M059J (cell line): ENCODE results near the gene RFC4. TPM values are rescaled to one million over a fixed set of nuclear protein-coding genes. Genes with fewer than 3 reads are reported as not detected.

Experiments used
- DNase-seq: peaks from one replicate; pipeline ENCODE4 v3.0.0-alpha.2; 2012; ENCODE audit warnings: low read depth
- total RNA-seq: library from RNA; depleted of rRNA; stranded (reverse); fragments of >200 nt; shearing (Covaris generic); gene quantifications from 2 replicates; pipeline ENCODE4 v1.2.3, GENCODE V29; 2014; rRNA removed

The RFC4 gene
- total RNA-seq, 1 experiment from 2014 or later, result 141 TPM

GRCh38 chr3:186750316-186750715 lies 56.0 kb downstream of the RFC4 start:
- no peak for DNase-seq

- DNase-seq, result peak; percentile 40
Observed at GRCh38 chr3:186746008-186746407, 60.3 kb downstream of the RFC4 start.

- DNase-seq, result no peak
Observed at GRCh38 chr3:186743666-186744065, 62.6 kb downstream of the RFC4 start.

GRCh38 chr3:186742618-186743380 lies 63.5 kb downstream of the RFC4 start:
- DNase-seq, result no peak

Other genes with a start within 250 kb of the RFC4 start
- gene TBCCD1, start 239.1 kb downstream of the RFC4 start, total RNA-seq, result 24.1 and 28.6 TPM in 2 replicates
- gene DNAJB11, start 235.8 kb downstream of the RFC4 start, total RNA-seq, result 182 and 237 TPM in 2 replicates
- not detected in 2 replicates for gene AHSG, start 193.4 kb downstream of the RFC4 start, total RNA-seq
- not detected in 2 replicates for gene FETUB, start 166.1 kb downstream of the RFC4 start, total RNA-seq
- gene HRG, start 140.5 kb downstream of the RFC4 start, total RNA-seq, result not detected in 2 replicates
- not detected in 2 replicates for gene KNG1, start 89.1 kb downstream of the RFC4 start, total RNA-seq
- gene EIF4A2, start 22.9 kb downstream of the RFC4 start, total RNA-seq, result 508 and 726 TPM in 2 replicates
- not detected in 2 replicates for gene ADIPOQ, start 36.2 kb upstream of the RFC4 start, total RNA-seq
- gene ST6GAL1, start 124.0 kb upstream of the RFC4 start, total RNA-seq, result 0.47 and 1.2 TPM in 2 replicates